K562 (cell line): ENCODE measurements around the gene AP4S1. TPM values are rescaled to one million over a fixed set of nuclear protein-coding genes. Genes with fewer than 3 reads are reported as not detected.

Experiments used
- ATAC-seq: fragments of 200-7000 bp; cut with Tn5 transposase; 3 replicates; pipeline ENCODE4 v1.9.1; 2020; ENCODE audit warnings: moderate library complexity
- BruUV-seq: library from RNA; stranded (reverse); fragments of 400-500 nt; replicated peaks from 2 replicates; lab custom pipeline; 2021; lab: Mats Ljungman, UMichigan
- CTCF ChIA-PET: fragments of 300-600 bp; formaldehyde crosslinking; extraction: SDS; loops from one replicate; lab custom pipeline; 2021; ENCODE audit warnings: low intra/inter-chr PET ratio; lab: Yijun Ruan, JAX
- POLR2A ChIA-PET: fragments of 300-600, 350-650 bp; sonication (Branson Sonifier 250); formaldehyde crosslinking; extraction: SDS; loops from one replicate; lab custom pipeline; 2021; ENCODE audit warnings: antibody characterized with exemption, inconsistent platforms; lab: Yijun Ruan, JAX
- DNase-seq, 4 experiments: peaks; one replicate each; pipeline versions ENCODE4 v3.0.0 to v3.0.0-alpha.2; 2011 to 2018; ENCODE audit warnings: low spot score in 3 of 4, mixed read lengths in 3 of 4; ENCODE audit errors: extremely low read depth in 1 of 4
- FAIRE-seq: peaks from 2 replicates; lab custom pipeline; 2011; peaks lifted over from hg19 to GRCh38; lab: Jason Lieb, UNC
- H2AFZ ChIP-seq: 2 replicates; pipeline ENCODE4 v1.6.0; 2011; ENCODE audit warnings: low read depth, low read length, control low read depth, inconsistent platforms
- H3K27ac ChIP-seq: fragments of 200-600 bp; 3 replicates; pipeline ENCODE4 v1.8.0; 2011; ENCODE audit warnings: low read depth, mild to moderate bottlenecking, control low read depth, inconsistent platforms, low read length, moderate library complexity, mixed read lengths; ENCODE audit errors: extremely low read depth
- H3K27me3 ChIP-seq, 2 experiments: fragments of 300-600 bp in 1 of 2; 2 replicates in 1 of 2; 3 replicates in 1 of 2; pipeline versions ENCODE4 v1.6.0 to v1.8.0; 2011; ENCODE audit warnings: inconsistent platforms in 2 of 2, low read length in 2 of 2, mild to moderate bottlenecking in 1 of 2, mixed read lengths in 1 of 2, moderate library complexity in 1 of 2; ENCODE audit not compliant: control insufficient read depth in 2 of 2, insufficient read depth in 2 of 2
- H3K36me3 ChIP-seq: fragments of 300-600 bp; 3 replicates; pipeline ENCODE4 v1.8.0; 2011; ENCODE audit warnings: mild to moderate bottlenecking, low read length, inconsistent platforms; ENCODE audit not compliant: control insufficient read depth, insufficient read depth
- H3K4me1 ChIP-seq, 2 experiments: fragments of 200-600 bp in 1 of 2; replicated peaks in 1 of 2; 2 replicates in 1 of 2; 3 replicates in 1 of 2; pipeline versions ENCODE4 v1.5.1 to v1.8.0; 2011; ENCODE audit warnings: inconsistent platforms in 2 of 2, low read length in 2 of 2, mild to moderate bottlenecking in 1 of 2, mixed read lengths in 1 of 2, moderate library complexity in 1 of 2; ENCODE audit not compliant: control insufficient read depth in 2 of 2, insufficient read depth in 2 of 2
- H3K4me2 ChIP-seq: 2 replicates; pipeline ENCODE4 v1.6.1; 2011; ENCODE audit warnings: low read length, control low read depth, inconsistent platforms, mixed read lengths; ENCODE audit not compliant: insufficient read depth
- H3K4me3 ChIP-seq: fragments of 200-600 bp; sonication (generic), shearing (Covaris generic); 2 replicates; pipeline ENCODE4 v1.5.1; 2016; ENCODE audit warnings: control low read depth, inconsistent platforms
- H3K79me2 ChIP-seq: fragments of 200-600 bp; 3 replicates; pipeline ENCODE4 v1.8.0; 2011; ENCODE audit warnings: low read length, inconsistent platforms; ENCODE audit not compliant: control insufficient read depth, insufficient read depth
- H3K9ac ChIP-seq, 2 experiments: 2 replicates each; pipeline versions ENCODE4 v1.6.0 to v1.6.1; 2011; ENCODE audit warnings: low read depth in 2 of 2, low read length in 2 of 2, control low read depth in 1 of 2, inconsistent platforms in 1 of 2, mild to moderate bottlenecking in 1 of 2, mixed read lengths in 1 of 2; ENCODE audit not compliant: insufficient read depth in 1 of 2
- H3K9me1 ChIP-seq: one replicate; pipeline ENCODE4 v1.6.0; 2011; ENCODE audit warnings: inconsistent platforms, mild to moderate bottlenecking, low read length, moderate library complexity; ENCODE audit not compliant: control insufficient read depth, insufficient read depth
- H3K9me3 ChIP-seq: replicated peaks from 2 replicates; pipeline ENCODE4 v1.5.1; 2011; ENCODE audit warnings: low read depth, low read length, inconsistent platforms; ENCODE audit not compliant: control insufficient read depth, insufficient read depth
- H4K20me1 ChIP-seq: replicated peaks from 2 replicates; pipeline ENCODE4 v1.6.1; 2011; ENCODE audit warnings: low read length, inconsistent platforms, mixed read lengths; ENCODE audit not compliant: control insufficient read depth, insufficient read depth
- ASH1L ChIP-seq: fragments of 450-650 bp; IDR thresholded peaks from 2 replicates; pipeline ENCODE4 v1.6.1; 2018; ENCODE audit warnings: borderline replicate concordance, mild to moderate bottlenecking, low read depth; ENCODE audit not compliant: partially characterized antibody
- EP400 ChIP-seq: fragments of 450-650 bp; IDR thresholded peaks from 2 replicates; pipeline ENCODE4 v1.6.1; 2017; ENCODE audit warnings: antibody characterized with exemption, mild to moderate bottlenecking, moderate library complexity
- FOSL1 ChIP-seq: fragments of 200-800 bp; sonication (Bioruptor generic); conservative IDR thresholded peaks from 2 replicates; pipeline ENCODE4 v1.6.1; 2016; ENCODE audit warnings: missing genetic modification characterization, missing compliant biosample characterization
- GATA2 ChIP-seq: sonication (generic); formaldehyde crosslinking; IDR thresholded peaks from 2 replicates; pipeline ENCODE4 v1.4.0; 2020; ENCODE audit warnings: mild to moderate bottlenecking, missing genetic modification reagents
- HNRNPLL ChIP-seq: fragments of 200-400 bp; formaldehyde crosslinking; IDR thresholded peaks from 2 replicates; pipeline ENCODE4 v1.6.1; 2017; ENCODE audit warnings: low read length, low read depth, mild to moderate bottlenecking; ENCODE audit not compliant: poor library complexity, severe bottlenecking
- MIER1 ChIP-seq: fragments of 450-650 bp; IDR thresholded peaks from 2 replicates; pipeline ENCODE4 v1.6.1; 2016; ENCODE audit warnings: antibody characterized with exemption, mild to moderate bottlenecking, low read depth
- RAD51 ChIP-seq: fragments of 450-650 bp; IDR thresholded peaks from 2 replicates; pipeline ENCODE4 v1.7.1; 2016; ENCODE audit warnings: low read depth, mild to moderate bottlenecking, borderline replicate concordance
- RFX1 ChIP-seq: fragments of 450-650 bp; IDR thresholded peaks from 2 replicates; pipeline ENCODE4 v1.6.1; 2016; ENCODE audit warnings: mild to moderate bottlenecking, moderate library complexity
- ZBTB2 ChIP-seq: fragments of 450-650 bp; IDR thresholded peaks from 2 replicates; pipeline ENCODE4 v1.6.1; 2016; ENCODE audit warnings: antibody characterized with exemption
- ZNF57 ChIP-seq: fragments of 450-650 bp; formaldehyde crosslinking; IDR thresholded peaks from 2 replicates; pipeline ENCODE4 v1.4.0; 2020; ENCODE audit warnings: mild to moderate bottlenecking, moderate library complexity
- WGBS: fragments of 100-300 bp; shearing (Covaris generic); methylation state at CpG from one replicate; pipeline ENCODE4 v1.1.6; 2016; ENCODE audit warnings: low coverage, mixed read lengths; ENCODE audit not compliant: insufficient coverage; ENCODE audit errors: missing lambda C conversion rate; 5-methylcytosine and 5-hydroxymethylcytosine counted together
- in situ Hi-C: fragments of 300-500 bp; cut with MboI; formaldehyde crosslinking; loops from 4 replicates; pipeline ENCODE4 v1.15.0; 2018; ENCODE audit warnings: inconsistent platforms, mixed read lengths
- intact Hi-C: fragments of 100-400 bp; cut with micrococcal nuclease; formaldehyde crosslinking; loops from 2 replicates; pipeline ENCODE4 v1.14.2; 2022
- polyA plus RNA-seq, 8 experiments: library from polyadenylated mRNA; depleted of rRNA in 4 of 8; stranded (reverse) in 5 of 8; unstranded in 3 of 8; fragments of >200 nt; fragmentation: Nextera tagmentation in 2 of 8; fragmentation: Illumina TruSeq in 1 of 8; extraction: Ambion mirVana in 2 of 8; extraction: Trizol in 1 of 8; gene quantifications; 2 replicates each; pipeline versions ENCODE4 v1.2.1 to v1.2.3, GENCODE V29; 2011 to 2014; ENCODE audit warnings: inconsistent platforms in 1 of 8, missing spikeins in 1 of 8
- total RNA-seq, 7 experiments: library from RNA; depleted of rRNA in 6 of 7; stranded (reverse); fragments of >200 nt in 6 of 7; fragmentation: Illumina TruSeq in 2 of 7; extraction: Trizol in 2 of 7; gene quantifications; 2 replicates each; pipeline versions ENCODE4 v1.2.1 to v1.2.3, GENCODE V29; 2011 to 2021; ENCODE audit warnings: low replicate concordance in 1 of 7
- TF ChIP-seq, protein P1 (sequence below): sonication (generic); formaldehyde crosslinking; IDR thresholded peaks from 2 replicates; pipeline ENCODE4 v1.8.0; 2023; ENCODE audit warnings: missing genetic modification reagents, mild to moderate bottlenecking, borderline replicate concordance
- TF ChIP-seq, protein P2 (sequence below): fragments of 450-650 bp; formaldehyde crosslinking; IDR thresholded peaks from 2 replicates; pipeline ENCODE4 v1.4.0; 2022; ENCODE audit warnings: mild to moderate bottlenecking, moderate library complexity
- TF ChIP-seq, protein P3 (sequence below): IDR thresholded peaks from 2 replicates; pipeline ENCODE4 v1.6.1; 2016; ENCODE audit warnings: missing genetic modification characterization, missing compliant biosample characterization

AP4S1 gene
- total and polyA plus RNA-seq, 9 of the 15 experiments (the other 6 are each of a cell fraction or from before 2014, with no cell fraction given), result 3.7 to 7.8 (median 5.9) TPM

DNA sequence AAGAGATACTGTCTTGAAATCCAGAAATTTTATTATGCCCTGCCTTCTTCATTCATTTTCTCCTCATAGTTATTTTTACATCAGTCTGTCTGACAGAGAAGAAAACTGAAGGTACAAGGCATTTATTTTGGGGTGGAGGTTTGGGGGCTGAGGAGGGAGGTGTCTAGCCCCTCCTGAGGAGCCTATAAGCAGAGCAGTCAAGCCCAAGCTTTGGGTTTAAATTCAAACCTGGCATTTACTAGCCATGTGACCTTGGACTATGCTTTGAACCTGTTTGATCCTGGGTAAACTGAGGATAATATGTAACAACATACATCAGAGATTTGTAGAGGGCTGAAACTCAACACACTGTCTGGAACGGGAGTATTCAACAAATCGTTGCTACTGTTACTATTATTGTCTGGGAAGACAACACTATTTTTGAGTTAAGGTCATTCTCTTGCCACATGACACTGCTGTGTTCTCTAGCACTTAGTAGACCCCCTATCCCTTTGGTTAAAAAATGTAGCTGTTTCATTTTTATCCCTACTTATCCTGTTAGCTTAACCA lies 66.8 kb downstream of the AP4S1 start:
- intact Hi-C loops (no loop called here), in situ Hi-C loops (no loop called here)
- Histone ChIP-seq H3K4me3 (no peak overlapping the region), H3K27me3 (no peaks in the 10 kb centered on the region), H3K36me3 (no peaks in the 10 kb centered on the region), H3K9me3 (no peaks in the 10 kb centered on the region), H4K20me1 (no peaks in the 10 kb centered on the region), H3K27ac (no peak overlapping the region), H3K4me2 (no peak overlapping the region), H3K9ac (no peak overlapping the region), H2AFZ (no peak overlapping the region), H3K4me1 (no peaks in the 10 kb centered on the region), H3K9me1 (no peaks in the 10 kb centered on the region)
- FAIRE-seq, result no peak
- no peak for DNase-seq
- ATAC-seq, result no peak
- CTCF ChIA-PET, result no interaction called here
- BruUV-seq, result no TSS peak
- 62% methylated on average over 2 of the region's 2 CpGs for WGBS
- POLR2A ChIA-PET, result interaction anchor here (0.7 kb wide), 1 partner anchor 123 kb away, joined by 3 read pairs; no protein-coding TSS in a partner anchor
- TF ChIP-seq MIER1 (no peak), ZNF57 (CRISPR knock-in tag) (no peak), ASH1L (no peak), RAD51 (no peak), ZBTB2 (no peak), FOSL1 (tag) (no peak), EP400 (no peak), RFX1 (no peak), HNRNPLL (no peak), GATA2 (no peak)
- TF ChIP-seq, protein P1, sequence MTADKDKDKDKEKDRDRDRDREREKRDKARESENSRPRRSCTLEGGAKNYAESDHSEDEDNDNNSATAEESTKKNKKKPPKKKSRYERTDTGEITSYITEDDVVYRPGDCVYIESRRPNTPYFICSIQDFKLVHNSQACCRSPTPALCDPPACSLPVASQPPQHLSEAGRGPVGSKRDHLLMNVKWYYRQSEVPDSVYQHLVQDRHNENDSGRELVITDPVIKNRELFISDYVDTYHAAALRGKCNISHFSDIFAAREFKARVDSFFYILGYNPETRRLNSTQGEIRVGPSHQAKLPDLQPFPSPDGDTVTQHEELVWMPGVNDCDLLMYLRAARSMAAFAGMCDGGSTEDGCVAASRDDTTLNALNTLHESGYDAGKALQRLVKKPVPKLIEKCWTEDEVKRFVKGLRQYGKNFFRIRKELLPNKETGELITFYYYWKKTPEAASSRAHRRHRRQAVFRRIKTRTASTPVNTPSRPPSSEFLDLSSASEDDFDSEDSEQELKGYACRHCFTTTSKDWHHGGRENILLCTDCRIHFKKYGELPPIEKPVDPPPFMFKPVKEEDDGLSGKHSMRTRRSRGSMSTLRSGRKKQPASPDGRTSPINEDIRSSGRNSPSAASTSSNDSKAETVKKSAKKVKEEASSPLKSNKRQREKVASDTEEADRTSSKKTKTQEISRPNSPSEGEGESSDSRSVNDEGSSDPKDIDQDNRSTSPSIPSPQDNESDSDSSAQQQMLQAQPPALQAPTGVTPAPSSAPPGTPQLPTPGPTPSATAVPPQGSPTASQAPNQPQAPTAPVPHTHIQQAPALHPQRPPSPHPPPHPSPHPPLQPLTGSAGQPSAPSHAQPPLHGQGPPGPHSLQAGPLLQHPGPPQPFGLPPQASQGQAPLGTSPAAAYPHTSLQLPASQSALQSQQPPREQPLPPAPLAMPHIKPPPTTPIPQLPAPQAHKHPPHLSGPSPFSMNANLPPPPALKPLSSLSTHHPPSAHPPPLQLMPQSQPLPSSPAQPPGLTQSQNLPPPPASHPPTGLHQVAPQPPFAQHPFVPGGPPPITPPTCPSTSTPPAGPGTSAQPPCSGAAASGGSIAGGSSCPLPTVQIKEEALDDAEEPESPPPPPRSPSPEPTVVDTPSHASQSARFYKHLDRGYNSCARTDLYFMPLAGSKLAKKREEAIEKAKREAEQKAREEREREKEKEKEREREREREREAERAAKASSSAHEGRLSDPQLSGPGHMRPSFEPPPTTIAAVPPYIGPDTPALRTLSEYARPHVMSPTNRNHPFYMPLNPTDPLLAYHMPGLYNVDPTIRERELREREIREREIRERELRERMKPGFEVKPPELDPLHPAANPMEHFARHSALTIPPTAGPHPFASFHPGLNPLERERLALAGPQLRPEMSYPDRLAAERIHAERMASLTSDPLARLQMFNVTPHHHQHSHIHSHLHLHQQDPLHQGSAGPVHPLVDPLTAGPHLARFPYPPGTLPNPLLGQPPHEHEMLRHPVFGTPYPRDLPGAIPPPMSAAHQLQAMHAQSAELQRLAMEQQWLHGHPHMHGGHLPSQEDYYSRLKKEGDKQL, result no peak
- TF ChIP-seq, protein P2, sequence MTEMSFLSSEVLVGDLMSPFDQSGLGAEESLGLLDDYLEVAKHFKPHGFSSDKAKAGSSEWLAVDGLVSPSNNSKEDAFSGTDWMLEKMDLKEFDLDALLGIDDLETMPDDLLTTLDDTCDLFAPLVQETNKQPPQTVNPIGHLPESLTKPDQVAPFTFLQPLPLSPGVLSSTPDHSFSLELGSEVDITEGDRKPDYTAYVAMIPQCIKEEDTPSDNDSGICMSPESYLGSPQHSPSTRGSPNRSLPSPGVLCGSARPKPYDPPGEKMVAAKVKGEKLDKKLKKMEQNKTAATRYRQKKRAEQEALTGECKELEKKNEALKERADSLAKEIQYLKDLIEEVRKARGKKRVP, result no peak
- TF ChIP-seq, protein P3, sequence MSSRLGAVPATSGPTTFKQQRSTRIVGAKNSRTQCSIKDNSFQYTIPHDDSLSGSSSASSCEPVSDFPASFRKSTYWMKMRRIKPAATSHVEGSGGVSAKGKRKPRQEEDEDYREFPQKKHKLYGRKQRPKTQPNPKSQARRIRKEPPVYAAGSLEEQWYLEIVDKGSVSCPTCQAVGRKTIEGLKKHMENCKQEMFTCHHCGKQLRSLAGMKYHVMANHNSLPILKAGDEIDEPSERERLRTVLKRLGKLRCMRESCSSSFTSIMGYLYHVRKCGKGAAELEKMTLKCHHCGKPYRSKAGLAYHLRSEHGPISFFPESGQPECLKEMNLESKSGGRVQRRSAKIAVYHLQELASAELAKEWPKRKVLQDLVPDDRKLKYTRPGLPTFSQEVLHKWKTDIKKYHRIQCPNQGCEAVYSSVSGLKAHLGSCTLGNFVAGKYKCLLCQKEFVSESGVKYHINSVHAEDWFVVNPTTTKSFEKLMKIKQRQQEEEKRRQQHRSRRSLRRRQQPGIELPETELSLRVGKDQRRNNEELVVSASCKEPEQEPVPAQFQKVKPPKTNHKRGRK (tag), result no peak
- TF ChIP-seq, all 486 proteins: peak for 0
- H3K79me2 ChIP-seq, result no peaks in the 10 kb centered on the region
